Mammary epithelial cell (primary cell): Measurements from ENCODE around the gene PARP15.

Experiments
- CTCF ChIP-seq, 2 donors: IDR thresholded peaks in 1 of 2; conservative IDR thresholded peaks in 1 of 2; 2 replicates each; pipeline ENCODE4 v1.5.1; 2011 to 2012; ENCODE audit warnings: inconsistent platforms in 2 of 2, low read length in 2 of 2, mild to moderate bottlenecking in 2 of 2, control low read depth in 1 of 2, low read depth in 1 of 2; ENCODE audit not compliant: insufficient read depth in 1 of 2; ENCODE audit errors: extremely low read depth in 1 of 2
- EZH2 ChIP-seq: IDR thresholded peaks from 2 replicates; pipeline ENCODE4 v1.6.1; 2012; ENCODE audit warnings: low read length, inconsistent platforms, borderline replicate concordance

- TF ChIP-seq CTCF (conservative IDR thresholded peaks at IDR 0.05 in 1 of 2, IDR thresholded peaks at IDR 0.05 in 1 of 2; ENCODE audit: extremely low read depth in 1 of 2, insufficient read depth in 1 of 2, low read depth in 1 of 2, low read length in 2 of 2): no peak
- TF ChIP-seq EZH2: no peak
These were observed 4.5 kb upstream of the PARP15 start for GRCh38 chr3:122572940-122573412.
